Mesothelial cell of epicardium (in vitro differentiated cells): ENCODE measurements around the gene WRNIP1. TPM values are rescaled to one million over a fixed set of nuclear protein-coding genes. Genes with fewer than 3 reads are reported as not detected.

Experiments
- DNase-seq, 2 experiments: peaks; one replicate each; pipeline ENCODE4 v3.0.0; 2021; ENCODE audit warnings: low spot score in 2 of 2; ENCODE audit not compliant: unreplicated experiment in 2 of 2
- H3K27ac Mint-ChIP-seq: 2 replicates; pipeline ENCODE4 v1.8.0; 2021; ENCODE audit warnings: mixed read lengths
- H3K27me3 Mint-ChIP-seq: 2 replicates; pipeline ENCODE4 v1.8.0; 2021; ENCODE audit warnings: low read depth, mixed read lengths
- H3K36me3 Mint-ChIP-seq: 2 replicates; pipeline ENCODE4 v1.8.0; 2021; ENCODE audit warnings: mixed read lengths
- H3K4me1 Mint-ChIP-seq: 2 replicates; pipeline ENCODE4 v1.8.0; 2021; ENCODE audit warnings: mixed read lengths
- H3K4me3 Mint-ChIP-seq: 2 replicates; pipeline ENCODE4 v1.8.0; 2021; ENCODE audit warnings: mild to moderate bottlenecking, moderate library complexity, mixed read lengths
- H3K9me3 Mint-ChIP-seq: 2 replicates; pipeline ENCODE4 v1.8.0; 2021; ENCODE audit warnings: mixed read lengths
- CTCF ChIP-seq: fragments of 200-600 bp; sonication (generic); IDR thresholded peaks from one replicate; pipeline ENCODE4 v1.5.0; 2021; ENCODE audit warnings: antibody characterized with exemption; ENCODE audit not compliant: unreplicated experiment
- total RNA-seq: library from RNA; stranded (reverse); gene quantifications from 3 replicates; pipeline ENCODE4 v1.2.1, GENCODE V29; 2021

Gene WRNIP1
- total RNA-seq, 1 donor from 2014 or later, result 41.3 TPM

GRCh38 chr6:2748183-2748582 is 17.0 kb upstream of the WRNIP1 start:
- no peak for DNase-seq
- TF ChIP-seq CTCF, result no peak
- Mint-ChIP-seq H3K4me1 (peaks cover 57% of the 10 kb centered on the region), H3K4me3 (no peak overlapping the region), H3K9me3 (no peaks in the 10 kb centered on the region), H3K27ac (no peak overlapping the region), H3K27me3 (peaks cover 5% of the 10 kb centered on the region), H3K36me3 (no peaks in the 10 kb centered on the region)

DNA sequence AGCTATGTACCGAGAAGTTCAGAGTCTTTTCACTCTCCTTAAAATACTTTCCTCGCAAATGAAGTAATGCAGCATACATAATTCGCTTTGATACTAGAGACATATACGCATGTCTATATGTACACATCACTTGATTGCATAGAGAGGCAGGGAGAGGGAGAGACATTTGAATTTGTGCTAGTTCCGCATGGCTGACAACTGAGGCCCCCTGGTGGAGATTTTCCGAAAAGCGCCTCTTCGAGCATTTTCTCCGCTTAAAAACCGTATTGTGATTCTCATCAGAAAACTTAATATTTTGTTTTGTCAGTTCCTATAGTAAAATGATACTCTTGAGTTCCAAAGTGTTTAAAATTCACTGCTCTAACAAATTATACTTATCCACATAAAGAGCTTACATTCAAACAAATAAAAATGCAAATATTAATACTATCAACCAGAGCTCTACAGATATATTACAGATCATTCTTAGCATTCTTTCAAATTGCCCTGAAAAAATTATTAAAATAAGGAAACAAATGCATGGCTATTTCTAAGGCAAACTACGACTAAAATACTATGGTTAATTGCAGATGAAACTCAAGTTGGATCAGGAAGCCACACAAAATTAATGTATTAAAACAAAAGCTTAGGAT is 15.1 kb upstream of the WRNIP1 start:
- no peak overlapping the region for H3K27ac Mint-ChIP-seq
- TF ChIP-seq CTCF, result peak; percentile 96
- H3K9me3 Mint-ChIP-seq, result no peaks in the 10 kb centered on the region
- DNase-seq, result peak in 1 of 2 experiments; percentile 77
- peaks cover 39% of the 10 kb centered on the region for H3K4me1 Mint-ChIP-seq
- H3K36me3 Mint-ChIP-seq, result no peaks in the 10 kb centered on the region
- peaks cover 11% of the 10 kb centered on the region for H3K27me3 Mint-ChIP-seq
- H3K4me3 Mint-ChIP-seq, result no peak overlapping the region

DNA sequence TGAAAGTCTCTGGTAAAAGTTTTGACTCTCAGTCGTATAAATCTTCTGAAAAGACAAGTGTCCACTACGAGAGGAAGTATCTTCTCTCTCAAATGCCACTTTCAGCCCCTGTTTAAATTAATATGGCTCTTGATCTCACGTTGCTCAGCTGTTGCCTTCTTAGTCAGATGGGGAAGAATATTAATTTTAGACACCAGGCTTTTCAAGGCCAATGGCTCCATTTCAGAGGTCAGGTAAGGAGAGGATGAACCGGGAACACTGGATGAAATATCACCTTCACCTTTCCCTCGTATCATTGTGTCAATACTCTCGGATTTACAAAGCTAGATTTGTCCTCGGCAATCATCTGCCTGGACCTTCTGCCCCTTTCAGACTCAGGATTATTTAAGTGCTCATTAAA is 14.4 kb upstream of the WRNIP1 start, which contains the start of gene MYLK4:
MYLK4 (minus strand) TSS at position 91 of the 400 bp plus-strand sequence. CDS start 1,628 bp downstream, outside the sequence.
- Mint-ChIP-seq H3K4me3 (no peak within 1 kb of the TSS), H3K27me3 (peaks cover 11% of the 10 kb centered on the region), H3K9me3 (no peaks in the 10 kb centered on the region), H3K36me3 (no peaks in the 10 kb centered on the region), H3K4me1 (peaks cover 36% of the 10 kb centered on the region), H3K27ac (no peak within 1 kb of the TSS)
- DNase-seq, result no peak
- TF ChIP-seq CTCF, result no peak

- Mint-ChIP-seq H3K4me1 (peaks cover 28% of the 10 kb centered on the region), H3K27ac (no peak overlapping the region), H3K27me3 (peaks cover 12% of the 10 kb centered on the region), H3K9me3 (no peaks in the 10 kb centered on the region), H3K4me3 (no peak overlapping the region), H3K36me3 (no peaks in the 10 kb centered on the region)
- no peak for TF ChIP-seq CTCF
- no peak for DNase-seq
Observed at GRCh38 chr6:2751871-2752270, 13.3 kb upstream of the WRNIP1 start.

GRCh38 chr6:2752477-2753109 is 12.6 kb upstream of the WRNIP1 start:
- no peak overlapping the region for H3K4me3 Mint-ChIP-seq
- H3K27ac Mint-ChIP-seq, result no peak overlapping the region
- peaks cover 27% of the 10 kb centered on the region for H3K4me1 Mint-ChIP-seq
- H3K27me3 Mint-ChIP-seq, result peaks cover 12% of the 10 kb centered on the region
- no peak for DNase-seq
- no peaks in the 10 kb centered on the region for H3K9me3 Mint-ChIP-seq
- no peak for TF ChIP-seq CTCF
- H3K36me3 Mint-ChIP-seq, result no peaks in the 10 kb centered on the region
